Measurements from ENCODE around the gene IGLON5.

DNA sequence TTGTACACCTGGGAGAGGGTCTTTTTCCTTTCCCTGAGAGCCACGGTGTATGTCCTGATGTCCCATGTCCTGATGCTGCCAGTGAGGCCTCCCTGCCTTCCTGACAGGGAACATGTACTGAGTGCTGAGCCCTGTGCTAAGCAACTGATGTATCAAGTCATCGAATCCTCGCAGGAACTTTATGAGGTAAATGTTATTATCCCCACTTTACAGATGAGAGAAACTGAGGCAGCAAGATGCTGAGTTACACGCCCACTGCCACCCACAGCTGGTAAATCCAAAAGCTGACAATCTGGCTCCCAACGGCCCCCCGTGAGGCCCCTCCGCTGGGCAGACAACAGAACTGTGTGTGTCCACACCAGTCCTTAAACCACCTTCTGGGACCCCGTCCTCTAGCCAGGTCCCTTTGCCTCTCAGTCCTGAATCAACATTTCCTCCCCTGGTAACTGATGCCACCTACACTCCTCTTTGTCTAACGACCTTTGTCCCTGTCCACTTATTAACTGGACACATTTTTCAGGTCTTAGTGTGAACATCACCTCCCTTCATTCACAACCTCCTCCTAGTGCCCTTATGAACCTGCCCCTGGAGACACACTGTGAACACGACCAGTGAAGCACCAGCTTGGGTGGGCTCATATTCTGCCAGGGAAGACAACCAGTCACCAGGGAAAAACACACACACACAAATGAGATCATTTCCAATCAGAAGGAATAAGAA is 35.9 kb downstream of the IGLON5 start:
- TF ChIP-seq POLR2A (IDR thresholded peaks at IDR 0.05) (no peak), CTCF (IDR thresholded peaks at IDR 0.05) (no peak)
